Prostate gland (tissue), 2 donors: ENCODE data around the gene RPP38. TPM values are rescaled to one million over a fixed set of nuclear protein-coding genes. Genes with fewer than 3 reads are reported as not detected.

Experiments
- DNase-seq: peaks from one replicate; pipeline ENCODE4 v3.0.0-alpha.2; 2019; ENCODE audit warnings: low spot score
- H3K27ac ChIP-seq, 2 donors: fragments of 200-600 bp; sonication (generic); 2 replicates each; pipeline ENCODE4 v1.5.1; 2017 to 2019
- H3K27me3 ChIP-seq: fragments of 200-600 bp; sonication (generic); replicated peaks from 2 replicates; pipeline ENCODE4 v1.5.1; 2019; ENCODE audit not compliant: insufficient read depth
- H3K36me3 ChIP-seq, 2 donors: fragments of 200-600 bp; sonication (generic); 1 replicate in 1 of 2; 2 replicates in 1 of 2; pipeline versions ENCODE4 v1.5.1 to v1.8.1; 2017 to 2019
- H3K4me1 ChIP-seq: fragments of 200-600 bp; sonication (generic); replicated peaks from 2 replicates; pipeline ENCODE4 v1.5.1; 2019
- H3K4me3 ChIP-seq, 2 donors: fragments of 200-600 bp; sonication (generic); 2 replicates each; pipeline ENCODE4 v1.5.1; 2017 to 2019
- H3K9me3 ChIP-seq: fragments of 200-600 bp; sonication (generic); 2 replicates; pipeline ENCODE4 v1.5.1; 2017
- POLR2A ChIP-seq: fragments of 450-650 bp; IDR thresholded peaks from one replicate; pipeline ENCODE4 v1.6.1; 2016; ENCODE audit warnings: antibody characterized with exemption, mild to moderate bottlenecking
- POLR2AphosphoS5 ChIP-seq: sonication (generic); formaldehyde crosslinking; IDR thresholded peaks from one replicate; pipeline ENCODE4 v1.6.1; 2017; ENCODE audit warnings: antibody characterized with exemption
- WGBS: methylation state at CpG from one replicate; pipeline ENCODE4 v1.1.5; 2018; 5-methylcytosine and 5-hydroxymethylcytosine counted together
- intact Hi-C: fragments of 100-400 bp; cut with DNase I; formaldehyde crosslinking; loops from one replicate; pipeline ENCODE4 v1.14.2; 2022
- total RNA-seq, 2 donors: library from RNA; depleted of rRNA; stranded (reverse); fragments of >200 nt; gene quantifications; one replicate each; pipeline ENCODE4 v1.1.0, GENCODE V29; 2016
- TF ChIP-seq, protein P1 (sequence below), 4 experiments: fragments of 200-600 bp in 2 of 4; fragments of 450-650 bp in 2 of 4; sonication (generic) in 2 of 4; IDR thresholded peaks; 1 replicate in 3 of 4; 2 replicates in 1 of 4; pipeline ENCODE4 v1.5.1; 2016 to 2019; ENCODE audit warnings: antibody characterized with exemption in 4 of 4, mild to moderate bottlenecking in 2 of 4, moderate library complexity in 2 of 4

The RPP38 gene
- total RNA-seq, 2 donors from 2014 or later: 17.5 to 20.9 TPM

DNA sequence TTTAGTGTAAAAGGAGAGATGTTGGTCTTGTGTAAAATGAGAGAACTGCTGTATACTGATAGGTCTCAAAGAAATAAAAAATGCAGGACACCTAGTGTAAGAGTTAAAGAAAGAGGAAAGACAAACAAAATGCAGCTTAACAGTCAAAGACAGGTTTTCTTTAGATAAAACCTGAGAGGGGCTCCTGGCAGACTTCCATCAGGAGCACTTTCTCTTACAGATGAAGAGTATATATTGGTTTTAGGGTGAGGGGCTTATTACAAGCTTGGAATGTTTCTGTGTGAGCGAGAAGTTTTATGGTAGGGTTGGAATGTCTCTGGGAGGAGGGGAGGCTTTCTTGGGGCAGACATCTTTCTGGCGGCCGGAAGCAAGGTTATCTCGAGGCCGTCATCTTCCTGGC, 24.8 kb upstream of the RPP38 start:
- Histone ChIP-seq H3K4me1 (no peaks in the 10 kb centered on the region), H3K4me3 (no peak overlapping the region), H3K27ac (no peak overlapping the region), H3K9me3 (no peaks in the 10 kb centered on the region), H3K36me3 (no peaks in the 10 kb centered on the region), H3K27me3 (no peaks in the 10 kb centered on the region)
- TF ChIP-seq POLR2A (no peak), POLR2AphosphoS5 (no peak)
- TF ChIP-seq, protein P1, sequence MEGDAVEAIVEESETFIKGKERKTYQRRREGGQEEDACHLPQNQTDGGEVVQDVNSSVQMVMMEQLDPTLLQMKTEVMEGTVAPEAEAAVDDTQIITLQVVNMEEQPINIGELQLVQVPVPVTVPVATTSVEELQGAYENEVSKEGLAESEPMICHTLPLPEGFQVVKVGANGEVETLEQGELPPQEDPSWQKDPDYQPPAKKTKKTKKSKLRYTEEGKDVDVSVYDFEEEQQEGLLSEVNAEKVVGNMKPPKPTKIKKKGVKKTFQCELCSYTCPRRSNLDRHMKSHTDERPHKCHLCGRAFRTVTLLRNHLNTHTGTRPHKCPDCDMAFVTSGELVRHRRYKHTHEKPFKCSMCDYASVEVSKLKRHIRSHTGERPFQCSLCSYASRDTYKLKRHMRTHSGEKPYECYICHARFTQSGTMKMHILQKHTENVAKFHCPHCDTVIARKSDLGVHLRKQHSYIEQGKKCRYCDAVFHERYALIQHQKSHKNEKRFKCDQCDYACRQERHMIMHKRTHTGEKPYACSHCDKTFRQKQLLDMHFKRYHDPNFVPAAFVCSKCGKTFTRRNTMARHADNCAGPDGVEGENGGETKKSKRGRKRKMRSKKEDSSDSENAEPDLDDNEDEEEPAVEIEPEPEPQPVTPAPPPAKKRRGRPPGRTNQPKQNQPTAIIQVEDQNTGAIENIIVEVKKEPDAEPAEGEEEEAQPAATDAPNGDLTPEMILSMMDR (IDR thresholded peaks at IDR 0.05): no peak
- WGBS: 89% methylated on average over 5 of the region's 5 CpGs
- no peak for DNase-seq
- intact Hi-C loops: no loop called here

DNA sequence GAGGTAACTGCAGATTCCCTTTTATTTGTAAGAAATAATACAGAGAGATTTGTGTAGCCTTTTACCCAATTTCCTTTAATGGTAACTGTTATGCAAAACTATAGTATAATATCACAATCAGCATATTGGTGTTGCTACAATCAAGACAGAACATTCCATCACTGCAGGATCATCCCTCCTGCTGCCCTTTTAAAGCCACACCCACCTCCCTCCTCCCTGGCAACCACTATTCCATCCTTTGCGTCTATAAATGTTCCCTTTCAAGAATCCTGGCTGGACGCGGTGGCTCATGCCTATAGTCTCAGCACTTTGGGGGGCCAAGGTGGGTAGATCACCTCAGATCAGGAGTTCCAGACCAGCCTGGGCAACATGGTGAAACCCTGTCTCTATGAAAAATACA, 21.7 kb upstream of the RPP38 start:
- no peaks in the 10 kb centered on the region for H3K9me3 ChIP-seq
- no peak overlapping the region for H3K4me3 ChIP-seq
- intact Hi-C loops: no loop called here
- H3K36me3 ChIP-seq: no peaks in the 10 kb centered on the region
- no peak for TF ChIP-seq POLR2A
- TF ChIP-seq, protein P1 (IDR thresholded peaks at IDR 0.05): no peak
- TF ChIP-seq POLR2AphosphoS5: no peak
- no peaks in the 10 kb centered on the region for H3K27me3 ChIP-seq
- no peak overlapping the region for H3K27ac ChIP-seq
- no peaks in the 10 kb centered on the region for H3K4me1 ChIP-seq
- no peak for DNase-seq
- WGBS: 92% methylated on average over 3 of the region's 3 CpGs

DNA sequence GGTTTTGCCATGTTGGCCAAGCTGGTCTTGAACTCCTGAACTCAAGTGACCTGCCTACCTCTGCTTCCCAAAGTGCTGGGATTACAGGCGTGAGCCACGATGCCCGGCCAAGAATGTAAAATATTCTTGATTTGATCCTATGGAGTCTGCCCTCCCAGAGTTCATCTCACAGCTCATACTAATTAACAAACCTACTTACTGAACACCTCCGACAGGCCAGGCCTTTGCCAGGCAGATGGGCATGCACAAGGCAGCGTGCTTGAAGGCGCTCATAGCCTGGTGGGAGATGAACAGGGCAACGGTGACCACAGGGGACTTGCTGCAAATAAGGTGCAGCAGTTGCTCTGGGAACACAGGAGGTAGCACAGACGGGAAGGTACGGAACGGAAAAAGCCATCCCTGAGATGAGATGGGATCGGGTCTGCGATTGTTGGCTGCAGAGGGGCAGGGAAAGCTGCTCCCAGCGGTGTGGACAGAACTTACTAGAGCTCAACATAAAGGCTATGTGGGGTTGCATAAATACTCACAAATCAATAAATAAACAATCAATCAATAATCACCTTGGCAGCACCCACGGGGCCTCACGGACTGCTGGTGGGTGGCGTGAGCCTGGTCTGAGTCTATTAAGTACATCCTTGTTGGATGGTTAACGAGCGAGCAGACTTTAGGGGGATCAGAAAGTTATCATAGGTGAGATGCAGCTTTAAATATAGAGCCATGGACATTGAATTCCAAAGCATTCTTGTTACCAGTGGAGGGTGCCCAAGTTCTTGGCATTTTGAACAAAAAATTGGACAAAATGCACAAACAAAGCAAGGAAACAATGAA, 13.3 kb upstream of the RPP38 start:
- TF ChIP-seq POLR2AphosphoS5 (no peak), POLR2A (no peak)
- TF ChIP-seq, protein P1 (IDR thresholded peaks at IDR 0.05): no peak
- WGBS: 68% methylated on average over 18 of the region's 18 CpGs
- Histone ChIP-seq H3K9me3 (no peaks in the 10 kb centered on the region), H3K27me3 (no peaks in the 10 kb centered on the region), H3K4me3 (peak overlapping the region; percentile 25 to 35), H3K36me3 (no peaks in the 10 kb centered on the region), H3K27ac (peak overlapping the region; percentile 51 to 62), H3K4me1 (no peaks in the 10 kb centered on the region)
- intact Hi-C loops: no loop called here
- no peak for DNase-seq

DNA sequence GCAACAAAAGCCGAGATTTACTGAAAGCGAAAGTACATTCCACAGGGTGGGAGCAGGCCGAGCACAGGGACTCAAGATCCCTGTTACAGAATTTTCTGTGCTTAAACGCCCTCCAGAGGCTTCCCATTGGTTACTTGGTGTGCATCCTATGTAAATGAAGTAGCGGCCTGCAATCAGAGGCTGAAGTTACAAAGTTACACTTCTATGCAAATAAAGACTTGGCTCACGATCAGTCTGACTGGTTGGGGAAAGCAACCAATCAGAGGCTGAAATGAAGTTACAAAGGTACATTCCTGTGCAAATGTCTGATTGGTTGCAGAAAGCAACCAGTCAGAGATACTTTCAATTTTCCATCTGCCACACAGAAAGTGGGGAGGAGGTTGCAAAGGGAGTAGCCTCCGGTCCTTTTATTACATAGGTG, 12.6 kb upstream of the RPP38 start:
- DNase-seq: peak; percentile 81
- intact Hi-C loops: no loop called here
- H3K4me3 ChIP-seq: peak overlapping the region; percentile 25 to 35
- no peaks in the 10 kb centered on the region for H3K36me3 ChIP-seq
- no peaks in the 10 kb centered on the region for H3K4me1 ChIP-seq
- H3K9me3 ChIP-seq: no peaks in the 10 kb centered on the region
- peak; percentile 22 for TF ChIP-seq POLR2A
- TF ChIP-seq, protein P1 (IDR thresholded peaks at IDR 0.05): peak in 2 of 4 experiments; percentile 28 to 33
- TF ChIP-seq POLR2AphosphoS5: peak; percentile 92
- peak overlapping the region; percentile 51 to 62 for H3K27ac ChIP-seq
- 5% methylated on average over 7 of the region's 7 CpGs for whole genome bisulfite sequencing
- no peaks in the 10 kb centered on the region for H3K27me3 ChIP-seq
